GM20000 (cell line): ENCODE data around the gene GCHFR.

Source experiments
- DNase-seq: peaks from one replicate; pipeline ENCODE4 v3.0.0; 2012; ENCODE audit warnings: low spot score
- CTCF ChIP-seq: IDR thresholded peaks from 2 replicates; pipeline ENCODE4 v1.5.1; 2012; ENCODE audit warnings: mild to moderate bottlenecking, control low read depth; ENCODE audit errors: extremely low read depth, missing control alignments

Gene GCHFR

GRCh38 chr15:40790718-40791117 is 26.9 kb downstream of the GCHFR start:
- no peak for TF ChIP-seq CTCF
- DNase-seq = no peak

DNA sequence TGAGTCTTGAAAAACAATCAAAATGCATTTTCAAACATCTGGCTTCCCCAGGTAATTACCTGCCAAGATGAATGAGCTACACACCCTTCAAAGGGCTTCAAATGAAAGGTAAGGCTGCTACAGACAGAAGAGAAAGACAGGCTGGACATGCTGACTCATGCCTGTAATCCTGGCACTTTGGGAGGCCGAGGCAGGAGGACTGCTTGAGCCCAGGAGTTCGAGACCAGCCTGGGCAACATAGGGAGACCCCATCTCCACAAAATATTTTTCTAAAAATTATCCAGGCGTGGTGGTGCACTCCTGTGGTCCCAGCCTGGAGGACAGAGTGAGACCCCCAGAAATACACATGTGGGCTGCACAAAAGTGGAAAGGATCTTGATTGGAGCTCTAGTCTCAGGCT is 28.5 kb downstream of the GCHFR start:
- no peak for DNase-seq
- no peak for TF ChIP-seq CTCF

- TF ChIP-seq CTCF = no peak
- no peak for DNase-seq
Observed at GRCh38 chr15:40793216-40793989, 29.5 kb downstream of the GCHFR start.

DNA sequence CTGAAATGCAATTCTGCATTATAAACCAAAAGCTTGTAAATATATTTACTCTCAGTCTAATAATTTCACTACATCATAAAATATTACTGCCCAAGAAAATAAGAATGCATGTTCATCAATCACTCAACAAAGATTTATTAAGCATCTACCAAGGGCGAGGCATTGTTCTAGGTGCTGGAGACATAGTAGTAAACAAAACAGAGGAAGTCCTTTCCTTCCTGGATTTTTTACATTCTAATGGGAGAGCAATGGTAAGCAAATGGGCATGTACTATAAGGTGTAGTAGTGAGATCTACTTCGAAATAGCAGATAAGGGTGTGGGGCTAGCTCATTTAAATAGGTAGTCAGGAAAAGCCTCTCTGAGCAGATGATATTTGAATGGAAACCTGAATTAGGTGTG is 32.2 kb downstream of the GCHFR start:
- no peak for TF ChIP-seq CTCF
- DNase-seq = no peak

DNA sequence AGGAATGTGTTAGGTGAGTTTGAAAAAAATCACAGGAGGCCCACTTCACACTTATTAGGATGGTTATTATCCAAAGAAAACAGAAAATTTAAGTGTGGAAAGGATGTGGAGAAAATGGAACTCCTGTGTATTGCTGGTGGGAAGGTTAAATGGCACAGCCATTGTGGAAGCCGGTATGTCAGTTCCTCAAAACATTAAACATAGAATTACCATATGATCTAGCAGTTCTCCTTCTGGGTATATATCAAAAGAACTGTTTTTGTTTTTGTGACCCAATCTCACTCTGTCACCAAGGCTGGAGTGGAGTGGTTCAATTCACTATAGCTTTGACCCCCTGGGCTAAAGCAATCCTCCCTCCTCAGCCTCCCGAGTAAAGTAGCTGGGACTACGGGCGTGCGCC is 32.6 kb downstream of the GCHFR start:
- DNase-seq = no peak
- no peak for TF ChIP-seq CTCF

DNA sequence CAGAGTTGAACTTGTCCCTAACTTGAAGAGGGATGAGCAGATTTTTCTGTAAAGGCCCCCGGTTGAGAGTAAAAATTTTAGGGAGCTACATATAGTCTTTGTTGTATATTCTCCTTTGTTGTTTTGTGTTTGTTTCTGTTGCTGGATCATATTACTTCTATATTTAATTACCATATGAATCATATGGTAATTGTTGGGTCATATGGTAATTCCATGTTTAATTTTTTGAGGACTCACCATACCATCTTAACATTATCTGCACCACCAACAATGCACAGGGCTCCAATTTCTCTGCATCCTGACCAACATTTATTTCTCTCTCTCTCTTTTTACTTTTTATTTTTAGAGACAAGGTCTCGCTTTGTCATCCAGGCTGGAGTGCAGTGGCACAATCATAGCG is 35.7 kb downstream of the GCHFR start:
- no peak for DNase-seq
- TF ChIP-seq CTCF = no peak

DNA sequence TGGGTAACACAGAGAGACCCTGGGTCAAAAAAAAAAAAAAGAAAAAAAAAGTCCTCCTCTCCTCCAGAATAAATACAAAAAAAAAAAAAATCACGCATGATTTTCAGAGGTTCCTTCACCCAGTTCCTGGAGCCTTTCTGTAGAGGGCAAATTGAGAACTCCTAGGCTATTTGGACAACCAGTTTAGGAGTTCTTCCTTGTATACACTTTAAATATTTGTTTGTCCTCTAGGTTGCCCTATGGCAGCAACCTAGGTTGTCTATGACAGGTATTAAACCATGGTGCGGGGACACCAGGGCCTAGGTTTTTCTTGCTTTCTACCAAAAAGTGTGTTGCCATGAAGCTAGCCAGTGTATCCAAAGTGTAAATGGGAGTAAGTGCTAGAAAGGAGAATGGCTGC is 39.2 kb downstream of the GCHFR start:
- TF ChIP-seq CTCF = no peak

More for the DNA sequence above, 39.2 kb downstream of the GCHFR start:
- DNase-seq = no peak
